ENCODE results near the gene SERPINA7.
"Not testable (repeated sequence)": the region's sequence is repeated elsewhere in the genome, so short reads cannot be mapped to it uniquely, and the experiment has no call there.

The SERPINA7 gene, protein sequence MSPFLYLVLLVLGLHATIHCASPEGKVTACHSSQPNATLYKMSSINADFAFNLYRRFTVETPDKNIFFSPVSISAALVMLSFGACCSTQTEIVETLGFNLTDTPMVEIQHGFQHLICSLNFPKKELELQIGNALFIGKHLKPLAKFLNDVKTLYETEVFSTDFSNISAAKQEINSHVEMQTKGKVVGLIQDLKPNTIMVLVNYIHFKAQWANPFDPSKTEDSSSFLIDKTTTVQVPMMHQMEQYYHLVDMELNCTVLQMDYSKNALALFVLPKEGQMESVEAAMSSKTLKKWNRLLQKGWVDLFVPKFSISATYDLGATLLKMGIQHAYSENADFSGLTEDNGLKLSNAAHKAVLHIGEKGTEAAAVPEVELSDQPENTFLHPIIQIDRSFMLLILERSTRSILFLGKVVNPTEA

DNA sequence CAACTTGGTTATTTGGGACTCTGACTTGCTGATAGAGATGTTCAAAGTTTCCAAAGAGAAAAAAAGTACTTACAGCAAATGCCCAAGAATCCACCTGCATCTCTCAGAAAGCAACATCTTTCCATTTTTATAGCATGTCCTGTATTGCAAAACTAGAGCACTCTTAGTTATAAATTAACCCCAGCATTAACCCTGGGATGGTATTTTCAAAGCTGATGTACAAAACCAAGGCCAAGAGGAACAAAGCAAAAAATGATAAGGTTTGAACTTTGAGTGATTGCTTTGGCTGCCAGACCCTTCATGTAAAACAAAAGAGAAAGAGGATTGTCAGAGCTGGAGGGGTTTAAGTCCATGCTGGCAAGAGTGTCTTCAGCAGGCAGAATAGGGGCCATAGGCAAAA, at the start of gene SERPINA7:
Gene SERPINA7 (minus strand): TSS at position 103 of the 400 bp plus-strand sequence. CDS start 1,669 bp downstream, outside the sequence.
- no peak for DNase-seq (ENCODE audit: low spot score)

DNA sequence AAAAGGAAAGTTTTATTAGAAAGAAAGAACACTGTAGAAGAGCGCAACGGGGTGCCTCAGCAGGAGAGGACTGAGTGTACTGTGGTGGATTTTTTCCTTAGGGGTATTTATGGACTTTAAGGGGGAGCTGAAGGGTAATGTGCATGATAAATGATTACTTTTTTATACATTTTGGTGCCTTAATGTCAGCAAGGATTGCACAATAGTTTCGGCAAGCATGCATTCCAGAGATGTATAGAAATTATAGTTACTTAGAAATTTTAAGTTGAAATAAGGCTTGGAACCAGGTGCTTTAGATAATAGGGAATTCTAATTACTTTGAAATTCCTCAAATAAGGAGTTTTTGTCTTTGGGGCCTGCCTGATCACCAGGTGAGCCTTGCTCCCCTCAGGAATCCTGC, 30.5 kb upstream of the SERPINA7 start:
- no peak for DNase-seq (ENCODE audit: low spot score)

DNA sequence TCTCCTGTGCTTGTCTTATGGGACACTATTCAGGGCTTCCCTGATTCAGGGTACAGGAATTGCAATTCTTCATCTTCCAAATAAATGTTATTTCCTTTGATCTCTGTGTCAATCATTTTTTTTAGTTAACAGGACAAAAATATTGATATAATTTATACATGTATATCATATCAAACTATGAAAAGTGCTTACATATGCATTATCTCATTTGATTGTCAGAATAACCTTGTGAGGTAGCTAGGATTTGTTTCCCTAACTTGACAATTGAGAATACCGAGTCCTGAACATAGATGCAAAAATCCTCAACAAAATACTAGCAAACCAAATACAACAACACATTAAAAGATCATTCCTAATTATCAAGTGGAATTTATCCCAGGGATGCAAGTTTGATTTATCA, 11.5 kb upstream of the SERPINA7 start:
- DNase-seq (ENCODE audit: low spot score) = no peak

DNA sequence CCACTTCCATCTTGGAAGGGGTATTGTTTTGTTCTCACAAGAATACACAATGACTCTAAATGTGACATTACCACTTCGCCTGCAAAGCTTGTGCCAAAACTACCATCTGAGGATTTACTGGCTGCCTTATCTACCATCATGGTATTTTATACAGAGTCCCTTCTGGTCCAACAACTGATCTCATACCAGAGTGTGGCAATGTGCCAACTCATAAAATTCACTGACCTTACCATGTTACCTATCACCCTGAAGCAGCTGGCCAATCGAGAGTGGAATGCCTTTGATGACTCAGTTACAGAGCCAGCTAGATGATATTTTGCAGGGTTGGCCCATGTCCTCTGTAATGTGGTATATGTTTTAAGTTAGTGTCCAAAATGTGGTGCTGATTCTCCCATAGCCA, 3.8 kb upstream of the SERPINA7 start:
- DNase-seq (ENCODE audit: low spot score) = no peak

DNA sequence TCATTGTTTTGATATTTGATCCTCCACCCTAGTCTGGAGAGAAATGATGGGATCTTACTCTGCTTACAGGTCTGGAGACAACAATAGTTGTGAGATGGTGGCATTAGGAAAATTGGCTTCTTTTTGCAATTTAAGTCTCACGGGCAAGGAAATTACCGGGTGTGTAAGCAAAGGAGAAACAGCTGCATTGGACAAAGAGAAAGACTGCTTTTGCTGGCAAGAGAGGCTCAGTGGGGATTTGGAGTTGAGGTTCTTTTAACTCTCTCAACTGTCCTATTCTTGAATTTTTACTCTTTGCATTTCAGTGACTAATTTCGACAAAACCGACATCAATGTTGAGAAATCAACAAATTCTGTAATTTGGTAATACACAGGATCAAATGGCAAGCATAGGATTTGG, 2.3 kb upstream of the SERPINA7 start:
- no peak for DNase-seq (ENCODE audit: low spot score)

DNA sequence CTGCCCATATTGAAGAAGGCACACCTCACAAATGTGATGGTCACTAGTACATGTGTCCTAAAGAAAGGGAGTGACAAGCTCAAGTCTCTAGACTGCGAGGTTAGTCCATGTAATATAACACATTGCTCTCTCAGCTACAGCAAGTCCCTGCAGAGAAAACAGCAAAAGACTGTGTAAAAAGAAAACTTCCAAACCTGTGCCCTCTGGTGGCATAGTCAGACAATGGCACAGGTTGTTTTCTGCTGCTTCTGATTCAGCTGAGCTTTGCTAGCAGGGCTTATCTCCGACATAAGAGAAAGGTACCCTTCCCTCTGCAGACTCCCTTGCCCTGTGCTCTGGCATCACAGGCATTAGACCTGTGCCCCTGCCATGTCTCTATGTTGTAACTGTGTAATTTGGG, 1.4 kb upstream of the SERPINA7 start:
- DNase-seq (ENCODE audit: low spot score) = peak; percentile 5

DNA sequence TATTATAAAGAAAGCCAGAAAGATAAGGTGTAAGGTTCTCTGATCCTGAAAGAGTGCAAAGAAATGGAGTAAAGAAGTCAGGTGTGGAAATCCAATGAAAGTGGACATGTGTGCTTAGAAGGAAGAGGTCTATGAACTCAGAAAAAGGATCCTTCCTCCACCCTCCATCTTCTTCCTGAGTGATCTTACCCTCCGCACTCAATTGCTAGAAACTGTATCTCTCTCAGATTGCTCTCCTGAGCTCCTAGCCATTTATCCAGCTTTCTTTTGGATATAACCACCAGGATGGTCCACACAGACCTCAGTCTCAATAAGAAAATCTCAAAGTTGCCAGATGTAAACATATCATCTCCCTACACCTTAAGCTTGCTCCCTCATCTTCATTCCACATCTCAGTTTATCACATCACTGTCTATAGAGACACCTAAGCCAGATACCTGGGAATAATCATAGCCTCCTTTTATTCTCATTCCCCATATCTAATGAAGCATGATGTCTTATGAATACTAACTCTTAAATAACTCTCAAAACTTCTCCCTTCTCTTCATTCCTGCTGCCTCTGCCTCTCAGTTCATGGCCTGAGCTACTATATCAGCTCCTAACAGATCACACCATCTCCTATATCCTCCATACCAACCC, 573 bp downstream of the SERPINA7 start:
- DNase-seq (ENCODE audit: low spot score) = no peak

DNA sequence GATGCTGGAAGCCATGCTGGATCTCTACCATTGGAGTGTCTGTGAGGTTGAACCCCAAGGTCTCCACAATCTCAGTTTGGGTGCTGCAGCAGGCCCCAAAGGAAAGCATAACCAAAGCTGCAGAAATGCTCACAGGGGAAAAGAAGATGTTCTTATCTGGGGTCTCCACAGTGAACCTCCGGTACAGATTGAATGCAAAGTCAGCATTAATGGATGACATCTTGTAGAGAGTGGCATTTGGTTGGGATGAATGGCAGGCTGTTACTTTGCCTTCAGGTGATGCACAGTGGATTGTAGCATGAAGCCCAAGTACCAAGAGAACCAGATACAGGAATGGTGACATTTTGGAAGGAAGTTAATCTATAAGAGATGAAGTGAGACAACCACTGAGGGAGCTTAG, 1.8 kb downstream of the SERPINA7 start:
- no peak for DNase-seq (ENCODE audit: low spot score)

DNA sequence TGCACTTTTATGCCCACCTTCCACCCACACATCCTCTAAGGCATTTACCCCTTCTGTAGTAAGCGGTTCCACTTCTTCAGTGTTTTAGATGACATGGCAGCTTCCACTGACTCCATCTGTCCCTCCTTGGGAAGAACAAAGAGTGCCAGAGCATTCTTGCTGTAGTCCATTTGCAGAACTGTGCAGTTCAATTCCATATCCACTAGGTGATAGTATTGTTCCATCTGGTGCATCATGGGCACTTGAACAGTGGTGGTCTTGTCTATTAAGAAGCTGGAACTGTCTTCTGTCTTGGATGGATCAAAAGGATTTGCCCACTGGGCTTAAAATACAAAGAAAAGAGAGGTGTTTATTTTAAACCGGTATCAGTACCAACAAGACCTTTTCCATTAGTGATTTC, 3.5 kb downstream of the SERPINA7 start:
- peak; percentile 7 for DNase-seq (ENCODE audit: low spot score)

DNA sequence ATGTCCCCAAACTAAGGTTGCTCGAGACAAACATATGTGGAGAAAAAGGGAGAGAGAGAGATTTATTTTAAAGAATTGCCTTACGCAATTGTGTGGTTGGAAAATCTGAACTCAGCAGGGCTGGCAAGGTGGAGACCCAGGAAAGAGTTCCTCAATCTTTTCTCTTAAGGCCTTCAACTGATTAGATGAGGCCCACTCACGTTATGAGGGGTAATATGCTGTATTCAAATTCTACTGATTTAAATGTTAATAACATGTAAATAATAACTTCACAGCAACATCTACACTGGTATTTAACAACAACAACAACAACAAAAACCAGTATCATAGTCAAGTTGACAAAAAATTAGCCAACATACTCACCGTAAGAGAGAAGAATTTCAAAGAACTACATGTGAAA, 14.6 kb downstream of the SERPINA7 start:
- no peak for DNase-seq (ENCODE audit: low spot score)

DNA sequence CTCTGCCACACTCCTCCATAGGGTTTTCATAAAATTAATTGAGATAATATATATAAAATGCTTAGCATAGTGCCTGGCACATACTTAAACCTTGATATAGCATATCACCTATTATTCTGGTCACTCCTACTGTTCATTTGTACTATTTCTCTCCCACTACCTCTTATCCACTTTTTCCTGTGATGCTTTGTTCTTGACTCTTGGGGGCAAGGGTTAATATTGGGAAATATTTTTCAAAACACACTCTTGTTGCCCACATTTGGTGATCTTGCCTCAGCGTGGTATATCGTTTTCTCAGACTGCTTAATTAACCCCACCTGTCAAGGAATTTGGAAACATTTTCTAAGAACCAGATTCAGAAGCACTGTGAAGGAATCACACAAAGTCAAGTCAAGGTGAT, 16.3 kb downstream of the SERPINA7 start:
- DNase-seq (ENCODE audit: low spot score) = no peak

DNA sequence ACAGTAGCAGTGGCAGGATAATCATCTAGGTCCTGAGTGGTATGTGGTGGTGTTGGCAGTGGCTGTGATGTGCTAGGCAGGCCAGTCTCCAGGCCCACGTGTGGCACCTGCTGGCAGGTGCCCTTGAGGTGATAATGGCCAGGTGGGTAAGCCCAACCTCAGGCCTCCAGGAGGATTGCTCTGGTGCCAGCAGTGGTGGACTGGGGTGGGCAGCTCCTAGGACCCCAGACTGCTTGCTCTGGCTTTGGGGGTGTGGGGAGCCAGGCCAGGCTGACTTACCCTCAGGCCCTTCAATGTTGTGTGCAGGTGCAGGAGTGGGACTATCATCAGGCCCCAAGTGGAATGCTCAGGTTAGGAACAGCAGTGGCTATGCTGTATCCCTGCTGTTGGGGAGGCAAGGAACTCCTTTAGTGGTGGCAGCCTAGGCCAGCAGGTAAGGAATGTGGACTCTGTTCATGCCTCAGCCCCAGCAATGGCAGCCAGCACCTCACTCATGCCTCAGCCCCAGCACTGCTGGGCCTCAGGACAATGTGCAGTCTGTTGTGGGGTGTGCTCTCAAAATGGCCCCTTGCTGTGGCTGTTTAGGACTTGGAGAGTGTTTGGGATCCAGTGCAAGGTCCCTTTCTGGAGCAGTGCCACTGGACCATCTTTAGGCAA, 24.3 kb downstream of the SERPINA7 start:
- DNase-seq (ENCODE audit: low spot score) = no peak

DNA sequence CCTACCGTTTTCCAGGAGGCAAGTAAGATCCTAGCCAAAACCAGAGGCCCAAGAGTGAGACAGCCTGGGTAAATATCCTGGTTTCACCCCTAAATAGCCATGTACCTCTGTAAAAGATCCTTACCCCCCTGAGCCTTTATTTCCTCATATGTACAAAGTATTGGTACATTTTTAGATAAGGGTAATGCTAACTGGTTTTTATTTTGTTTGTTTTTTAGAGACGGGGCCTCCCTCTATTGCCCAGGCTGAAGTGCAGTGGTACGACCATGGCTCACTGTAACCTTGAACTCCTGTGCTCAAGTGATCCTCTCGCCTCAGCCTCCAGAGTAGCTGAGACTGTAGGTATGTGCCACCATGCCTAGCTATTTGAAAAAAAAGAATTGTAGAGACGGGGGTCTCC, 29.4 kb downstream of the SERPINA7 start:
- DNase-seq (ENCODE audit: low spot score) = no peak

DNA sequence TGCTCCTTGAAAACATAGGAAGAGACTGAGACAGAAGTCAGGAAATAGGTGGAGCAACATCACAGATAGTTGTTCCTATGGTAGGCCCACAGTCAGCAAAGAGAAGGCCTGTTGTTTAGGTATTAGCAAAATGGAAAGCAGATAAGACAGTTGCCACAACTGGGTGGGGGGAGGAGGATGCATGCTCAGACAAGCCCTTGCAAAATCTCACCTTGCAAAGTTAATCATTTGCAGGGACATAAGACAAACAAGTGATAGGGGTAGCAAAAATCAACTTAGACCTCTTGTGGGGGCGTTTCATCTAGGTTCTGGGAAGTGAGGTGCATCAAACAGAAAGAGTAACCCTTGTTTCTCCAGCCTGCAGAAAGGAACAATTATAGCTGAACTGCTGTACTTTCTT, 30.7 kb downstream of the SERPINA7 start:
- DNase-seq (ENCODE audit: low spot score) = no peak

DNA sequence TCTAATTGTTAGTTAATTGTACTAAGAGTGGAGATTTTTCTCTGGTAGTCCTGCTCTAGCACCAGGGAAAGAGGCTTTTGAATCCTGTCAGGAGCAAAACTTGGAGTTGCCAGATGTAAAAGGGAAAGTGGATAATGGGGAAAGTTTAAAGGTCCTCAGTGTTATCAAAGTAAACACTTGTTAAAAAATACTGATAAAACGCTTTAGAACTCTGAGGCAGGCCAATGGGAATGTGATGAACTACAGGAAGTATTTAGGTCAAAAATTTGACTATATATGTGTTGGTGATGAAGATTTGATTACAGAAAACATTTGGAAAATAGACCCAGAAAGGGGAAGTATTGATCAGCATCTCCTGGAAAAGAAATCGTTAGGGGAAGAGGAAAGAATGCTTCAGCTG, 32.8 kb downstream of the SERPINA7 start:
- no peak for DNase-seq (ENCODE audit: low spot score)

DNA sequence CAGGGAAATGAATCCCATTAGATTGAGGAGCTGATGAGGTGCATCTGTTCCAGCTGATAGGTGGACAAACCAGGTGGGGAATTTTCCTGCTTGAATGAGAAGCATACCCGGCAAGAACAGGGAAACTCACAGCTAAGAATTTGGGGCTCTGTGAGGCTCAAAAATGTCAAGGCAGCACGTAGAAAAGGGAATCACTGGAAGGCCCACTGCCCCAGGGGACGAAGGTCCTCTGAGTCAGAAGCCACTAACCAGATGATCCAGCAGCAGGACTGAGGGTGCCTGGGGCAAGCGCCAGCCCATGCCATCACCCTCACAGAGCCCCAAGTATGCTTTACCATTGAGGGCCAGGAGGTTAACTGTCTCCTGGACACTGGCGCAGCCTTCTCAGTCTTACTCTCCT, 37.9 kb downstream of the SERPINA7 start:
- not testable (repeated sequence) for DNase-seq (ENCODE audit: low spot score)

DNA sequence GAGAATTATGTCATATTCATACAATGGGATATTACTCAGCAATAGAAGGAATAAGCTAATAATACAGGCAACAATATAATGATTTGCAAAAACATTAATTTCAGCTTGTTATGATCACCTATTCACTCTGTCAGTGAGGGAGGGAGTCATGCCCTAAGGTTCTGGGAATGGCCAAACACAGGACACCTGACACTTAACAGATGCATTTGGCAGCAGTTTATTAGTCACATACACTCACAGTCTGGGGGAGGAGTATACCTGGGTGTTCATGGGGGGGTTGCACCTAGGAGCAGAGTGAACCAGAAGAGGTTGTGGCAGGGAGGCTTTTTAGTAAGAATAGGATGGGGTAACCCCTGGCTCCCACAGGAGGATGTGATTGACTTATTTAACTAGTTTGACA, 38.3 kb downstream of the SERPINA7 start:
- DNase-seq (ENCODE audit: low spot score) = no peak

DNA sequence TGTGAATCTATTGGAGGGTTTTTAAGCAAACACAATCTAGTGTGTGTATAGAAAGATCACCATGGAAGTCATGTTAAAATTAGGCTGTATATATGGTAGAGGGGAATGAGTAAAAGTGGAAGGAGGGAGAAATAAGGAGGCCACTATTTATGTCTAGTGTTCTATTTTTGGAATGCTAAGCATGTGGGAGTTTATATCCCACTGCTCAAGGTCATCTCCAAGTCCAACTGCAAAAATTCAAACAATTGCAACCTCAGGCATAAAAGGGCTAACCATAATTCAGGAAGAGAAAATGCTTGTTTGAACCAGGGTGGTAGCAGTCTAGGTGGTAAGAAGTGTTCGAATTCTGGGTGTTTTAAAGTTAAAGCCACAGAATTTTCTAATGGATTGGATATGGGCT, 39.2 kb downstream of the SERPINA7 start:
- DNase-seq (ENCODE audit: low spot score) = no peak

DNA sequence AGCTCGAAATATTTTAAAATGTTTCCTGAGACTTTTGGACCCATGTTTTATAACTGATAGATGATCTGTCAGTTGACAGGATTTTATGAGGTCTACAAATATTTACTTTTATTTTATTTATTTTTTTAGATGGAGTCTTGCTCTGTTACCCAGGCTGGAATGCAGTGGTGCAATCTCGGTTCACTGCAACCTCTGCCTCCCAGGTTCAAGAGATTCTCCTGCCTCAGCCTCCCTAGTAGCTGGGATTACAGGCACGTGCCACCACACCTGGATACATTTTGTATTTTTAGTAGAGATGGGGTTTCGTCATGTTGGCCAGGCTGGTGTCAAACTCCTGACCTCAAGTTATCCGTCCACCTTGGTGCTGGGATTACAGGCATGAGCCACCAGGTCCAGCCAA, 50.0 kb downstream of the SERPINA7 start:
- not testable (repeated sequence) for DNase-seq (ENCODE audit: low spot score)

Data from NAMALWA (cell line).